Activated T-cell treated with anti-CD3 and anti-CD28 coated beads for 1 hour (primary cell): ENCODE measurements around the gene TKTL1.
"Not testable (repeated sequence)": the region's sequence is repeated elsewhere in the genome, so short reads cannot be mapped to it uniquely, and the experiment has no call there.

ENCODE experiments used
- DNase-seq: peaks from one replicate; pipeline ENCODE4 v3.0.0-alpha.2; 2020; ENCODE audit warnings: low read depth

Gene TKTL1

DNA sequence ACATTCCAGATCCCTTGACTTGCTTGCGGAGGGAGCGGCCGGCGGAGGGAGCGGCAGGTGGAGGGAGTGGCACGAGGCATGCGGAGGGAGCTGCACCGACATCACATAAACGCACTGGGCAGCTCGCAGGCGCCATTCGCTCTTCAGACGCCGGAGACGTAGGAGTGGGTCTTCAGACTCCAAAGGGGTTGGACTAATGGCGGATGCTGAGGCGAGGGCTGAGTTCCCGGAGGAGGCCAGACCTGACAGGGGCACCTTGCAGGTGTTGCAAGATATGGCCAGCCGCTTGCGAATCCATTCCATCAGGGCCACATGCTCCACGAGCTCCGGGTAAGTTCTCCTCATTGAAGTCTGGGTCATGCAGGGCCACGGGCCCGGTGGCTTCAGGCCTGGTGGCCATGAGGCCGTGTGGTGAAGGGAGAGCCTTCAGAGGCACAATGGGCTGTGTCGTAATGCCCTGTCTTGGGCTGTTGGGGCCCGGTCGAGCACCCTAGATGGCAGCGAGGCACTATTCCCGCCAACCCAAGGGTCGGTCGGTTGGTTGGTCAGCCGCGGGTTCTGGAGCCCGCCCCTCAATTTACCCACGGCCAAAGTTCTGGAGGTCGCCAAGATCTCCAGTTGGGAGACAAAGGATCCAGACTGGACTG lies at the start of gene TKTL1:
Gene TKTL1, plus strand, starts transcription at position 132 of the 647 bp plus-strand sequence. Its CDS starts 65 bp downstream, at position 197.
- no peak for DNase-seq

- not testable (repeated sequence) for DNase-seq
Measured at GRCh38 chrX:154247377-154248045, 48.1 kb upstream of the TKTL1 start.

- DNase-seq: not testable (repeated sequence)
Measured at GRCh38 chrX:154248076-154248475, 47.5 kb upstream of the TKTL1 start.

DNA sequence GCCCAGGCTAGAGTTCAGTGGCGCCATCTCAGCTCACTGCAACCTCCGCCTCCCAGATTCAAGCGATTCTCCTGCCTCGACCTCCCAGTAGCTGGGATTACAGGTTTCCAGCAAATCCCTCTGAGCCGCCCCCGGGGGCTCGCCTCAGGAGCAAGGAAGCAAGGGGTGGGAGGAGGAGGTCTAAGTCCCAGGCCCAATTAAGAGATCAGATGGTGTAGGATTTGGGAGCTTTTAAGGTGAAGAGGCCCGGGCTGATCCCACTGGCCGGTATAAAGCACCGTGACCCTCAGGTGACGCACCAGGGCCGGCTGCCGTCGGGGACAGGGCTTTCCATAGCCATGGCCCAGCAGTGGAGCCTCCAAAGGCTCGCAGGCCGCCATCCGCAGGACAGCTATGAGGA lies 38.3 kb upstream of the TKTL1 start, which contains the start of gene OPN1MW3:
Gene OPN1MW3, plus strand, starts transcription at position 301 of the 400 bp plus-strand sequence. Its CDS starts 38 bp downstream, at position 339.
- not testable (repeated sequence) for DNase-seq

DNA sequence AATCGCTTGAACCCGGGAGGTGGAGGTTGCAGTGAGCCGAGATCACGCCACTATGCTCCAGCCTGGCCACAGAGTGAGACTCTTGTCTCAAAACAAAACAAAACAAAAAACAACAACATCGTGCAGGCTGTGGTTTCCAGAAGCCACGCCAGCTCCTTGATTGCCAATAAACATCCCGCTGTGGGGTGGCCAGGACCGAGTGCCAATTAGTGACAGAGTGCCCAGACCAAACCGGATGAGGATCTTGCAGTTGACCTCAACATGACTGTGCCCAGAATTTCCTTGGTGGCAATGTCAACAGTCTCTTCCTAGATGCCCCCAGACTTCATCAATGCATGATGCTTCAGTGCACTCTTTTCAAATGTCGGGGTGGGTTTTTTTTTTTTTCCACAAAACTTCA lies 36.9 kb upstream of the TKTL1 start:
- DNase-seq: not testable (repeated sequence)

GRCh38 chrX:154263072-154263471 lies 32.5 kb upstream of the TKTL1 start:
- not testable (repeated sequence) for DNase-seq

- not testable (repeated sequence) for DNase-seq
Measured at GRCh38 chrX:154269245-154269644, 26.4 kb upstream of the TKTL1 start.

- not testable (repeated sequence) for DNase-seq
Measured at GRCh38 chrX:154284489-154285338, 10.9 kb upstream of the TKTL1 start.

DNA sequence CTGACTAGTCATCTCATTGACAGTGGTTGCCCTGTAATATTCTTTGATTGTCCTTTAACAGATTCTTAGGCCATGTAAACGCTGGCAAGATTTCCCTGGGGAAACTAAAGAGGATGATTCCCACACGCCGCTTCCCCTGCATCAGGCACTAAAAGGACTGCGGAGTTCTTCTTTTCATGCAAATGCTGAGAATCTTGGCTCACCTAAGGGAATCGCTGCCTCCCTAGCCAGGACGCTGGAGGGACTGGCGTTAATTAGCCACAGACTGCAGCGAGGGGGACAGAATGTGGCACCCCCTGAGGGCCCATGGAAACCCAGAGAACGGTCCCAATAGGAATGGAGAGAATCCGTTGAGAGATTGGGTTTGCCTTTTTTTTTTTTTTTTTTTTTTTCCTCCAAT lies 9.2 kb upstream of the TKTL1 start:
- DNase-seq: not testable (repeated sequence)

DNA sequence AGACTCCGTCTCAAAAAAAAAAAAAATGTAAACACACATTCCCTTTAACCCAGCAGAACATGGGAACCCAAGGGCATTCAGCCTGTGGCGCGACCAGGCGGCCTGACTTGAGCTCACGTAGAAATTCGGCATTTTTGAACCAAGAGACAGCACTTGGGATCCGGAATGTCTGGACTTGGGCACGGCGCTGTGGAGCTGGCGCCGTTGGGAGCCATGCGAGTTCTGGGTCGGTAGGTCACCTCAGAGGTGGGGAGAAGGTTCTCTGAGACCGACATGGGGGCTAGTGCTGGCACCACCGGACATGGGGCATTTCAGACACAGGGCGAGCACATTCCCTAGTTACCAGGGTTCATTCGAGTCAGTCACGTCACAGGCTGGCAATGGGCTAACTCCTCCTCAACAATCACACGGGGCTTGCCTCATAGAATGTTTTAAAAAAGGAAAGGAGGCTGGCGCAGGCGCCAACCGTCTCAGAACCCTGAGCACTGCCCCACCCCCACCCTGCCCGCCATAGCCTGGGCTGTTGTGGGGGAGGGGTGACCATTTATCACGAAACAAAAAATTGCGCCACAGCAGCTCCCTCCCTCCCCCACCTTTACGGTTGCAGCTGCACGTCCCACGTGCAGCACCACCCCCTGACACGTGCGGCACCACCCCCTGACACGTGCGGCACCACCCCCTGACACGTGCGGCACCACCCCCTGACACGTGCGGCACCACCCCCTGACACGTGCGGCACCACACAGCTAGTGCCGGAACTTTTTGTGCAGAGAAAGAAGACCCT lies 612 bp upstream of the TKTL1 start, which contains the start of gene TEX28:
Gene TEX28, minus strand, starts transcription at position 334 of the 784 bp plus-strand sequence. CDS start 3,007 bp downstream, outside the sequence.
- no peak for DNase-seq

DNA sequence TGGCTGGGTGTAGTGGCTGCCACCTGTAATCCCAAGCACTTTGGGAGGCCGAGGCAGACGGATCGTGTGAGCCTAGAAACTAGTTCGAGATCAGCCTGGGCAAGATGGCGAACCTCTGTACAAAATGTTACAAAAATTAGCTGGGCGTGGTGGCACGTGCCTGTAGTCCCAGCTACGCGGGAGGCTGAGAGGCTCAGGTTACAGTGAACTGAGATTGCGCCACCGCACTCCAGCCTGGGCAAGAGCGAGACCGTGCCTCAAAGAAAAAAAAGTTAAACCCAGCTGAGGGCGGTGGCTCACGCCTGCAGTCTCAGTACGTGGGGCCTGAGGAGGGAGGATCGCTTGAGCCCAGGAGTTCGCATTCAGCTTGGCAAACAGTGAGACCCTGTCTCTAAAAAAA lies 1.1 kb downstream of the TKTL1 start:
- no peak for DNase-seq

- DNase-seq: no peak
Measured at GRCh38 chrX:154298312-154298711, 2.7 kb downstream of the TKTL1 start.

- no peak for DNase-seq
Measured at GRCh38 chrX:154300816-154301215, 5.2 kb downstream of the TKTL1 start.

GRCh38 chrX:154302998-154303397 lies 7.4 kb downstream of the TKTL1 start:
- DNase-seq: not testable (repeated sequence)

DNA sequence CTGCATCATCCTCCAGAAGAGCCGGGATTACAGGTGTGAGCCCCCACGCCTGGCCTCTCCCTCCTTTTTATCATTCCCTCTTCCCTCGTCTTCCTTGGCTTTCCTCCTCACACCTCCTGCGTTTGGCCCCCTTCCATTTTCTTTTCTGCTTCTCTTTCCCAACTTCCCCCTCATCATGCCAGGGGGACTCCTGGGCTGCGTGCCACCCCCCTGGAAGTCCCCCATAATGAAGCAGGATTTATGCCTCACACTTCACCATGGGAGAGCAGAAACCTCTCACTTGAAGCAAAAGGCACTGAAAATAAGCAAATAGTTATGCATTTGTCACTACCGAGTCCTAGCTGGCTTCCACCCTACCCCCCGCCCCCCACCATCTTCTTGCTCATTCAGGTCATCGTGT lies 7.9 kb downstream of the TKTL1 start:
- DNase-seq: no peak

GRCh38 chrX:154304846-154305245 lies 9.3 kb downstream of the TKTL1 start:
- no peak for DNase-seq

DNA sequence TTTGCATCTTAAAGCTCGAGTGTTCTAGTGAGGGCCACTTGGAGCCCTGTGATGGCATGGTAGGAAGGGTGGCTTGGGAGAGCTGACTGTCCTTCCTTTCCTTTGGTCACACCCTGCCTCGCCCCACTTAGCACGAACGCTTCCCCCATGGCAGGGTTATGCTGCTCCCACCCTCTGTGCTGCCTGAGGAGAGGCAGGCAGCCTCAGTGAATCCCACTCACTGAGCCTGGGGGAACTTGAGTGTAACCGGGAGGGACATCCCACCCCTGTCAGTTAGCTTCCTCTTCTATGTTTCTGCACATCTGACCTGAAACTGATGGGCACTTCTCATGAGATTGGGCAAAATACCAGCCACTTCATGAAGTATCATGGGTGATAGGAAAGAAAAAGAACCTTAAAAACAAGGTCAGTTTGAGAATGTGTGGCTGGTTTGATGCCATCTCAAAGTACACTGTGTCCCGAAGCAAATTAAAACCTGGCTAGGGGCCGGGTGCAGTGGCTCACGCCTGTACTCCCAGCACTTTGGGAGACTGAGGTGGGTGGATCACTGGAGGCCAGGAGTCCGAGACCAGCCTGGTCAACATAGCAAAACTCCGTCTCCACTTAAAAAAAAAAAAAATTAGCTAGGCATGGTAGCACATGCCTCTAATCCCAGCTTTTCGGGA lies 10.1 kb downstream of the TKTL1 start:
- DNase-seq: no peak

- DNase-seq: no peak
Measured at GRCh38 chrX:154307202-154307601, 11.6 kb downstream of the TKTL1 start.

DNA sequence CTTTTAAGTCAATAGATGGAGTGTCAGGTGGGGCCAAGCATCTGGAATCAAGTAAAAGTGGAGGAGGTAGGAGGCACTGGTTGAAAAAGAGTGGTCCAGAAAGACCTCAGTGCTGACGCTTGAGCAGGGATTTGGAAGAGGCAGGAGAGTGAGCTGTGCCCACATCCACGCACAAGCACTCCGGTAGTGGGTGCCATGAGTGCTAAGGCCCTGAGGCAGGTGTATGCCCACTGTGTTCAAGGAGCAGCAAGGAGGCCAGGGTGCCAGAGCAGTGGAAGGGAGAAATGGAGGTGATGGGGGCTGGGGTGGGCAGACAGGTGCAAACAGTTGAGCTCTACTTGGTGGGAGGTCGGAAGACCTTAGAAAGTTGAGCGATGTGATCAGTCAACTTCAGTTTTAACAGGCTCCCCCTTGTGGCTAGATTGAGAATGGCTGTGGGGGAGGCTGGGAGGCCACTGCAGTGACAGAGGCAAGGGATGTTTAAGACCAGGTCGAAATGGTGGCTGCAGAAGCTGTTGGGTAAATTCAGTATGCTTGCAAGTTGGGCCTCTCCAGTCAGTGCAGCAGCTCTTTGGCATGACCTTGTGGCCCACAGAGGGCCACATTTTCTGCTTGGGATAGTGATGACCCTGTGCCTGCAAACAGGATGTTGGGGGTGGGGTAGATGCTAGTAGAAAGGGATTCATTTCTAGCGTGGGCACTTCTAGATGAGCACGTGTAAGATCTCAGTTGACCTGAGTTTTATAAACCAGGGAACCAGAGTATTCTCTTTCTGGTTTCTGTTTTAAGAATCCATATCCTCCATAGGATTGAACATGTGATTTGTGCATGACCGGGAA lies 12.7 kb downstream of the TKTL1 start:
- DNase-seq: peak; percentile 68
